OCI-LY3 (cell line): ENCODE results near the gene PIP5K1C.
A peak's percentile ranks its signal among the peaks of the same experiment; 100 is the strongest.

Experiments used
- H2AFZ ChIP-seq: fragments of 200-600, 300-600 bp; shearing (Covaris generic); 2 replicates; pipeline ENCODE4 v1.6.0; 2014; ENCODE audit warnings: antibody characterized with exemption, low read depth, low read length
- H3K27ac ChIP-seq: fragments of 200-600, 300-600 bp; sonication (generic); 2 replicates; pipeline ENCODE4 v1.5.1; 2014; ENCODE audit warnings: mild to moderate bottlenecking, low read length, moderate library complexity, mixed read lengths
- H3K27me3 ChIP-seq: fragments of 200-600, 300-600 bp; sonication (generic); 2 replicates; pipeline ENCODE4 v1.6.1; 2014; ENCODE audit warnings: low read depth, low read length, mixed read lengths
- H3K36me3 ChIP-seq: fragments of 200-600, 300-600 bp; sonication (generic); replicated peaks from 2 replicates; pipeline ENCODE3; 2014; ENCODE audit warnings: low read depth, low read length, mixed read lengths
- H3K4me1 ChIP-seq: fragments of 300-600, 200-600 bp; sonication (generic); 2 replicates; pipeline ENCODE4 v1.6.1; 2014; ENCODE audit warnings: low read length, mixed read lengths
- H3K4me2 ChIP-seq: fragments of 200-600, 300-600 bp; sonication (generic); 2 replicates; pipeline ENCODE4 v1.6.1; 2014; ENCODE audit warnings: low read length, mixed read lengths
- H3K4me3 ChIP-seq: fragments of 300-600, 200-600 bp; sonication (generic); 2 replicates; pipeline ENCODE4 v1.5.1; 2014; ENCODE audit warnings: antibody characterized with exemption, mild to moderate bottlenecking, low read length, moderate library complexity
- H3K79me2 ChIP-seq: fragments of 300-600, 200-600 bp; shearing (Covaris generic); 2 replicates; pipeline ENCODE4 v1.6.1; 2014; ENCODE audit warnings: mild to moderate bottlenecking, low read length, mixed read lengths
- H3K9ac ChIP-seq: fragments of 300-600, 200-600 bp; shearing (Covaris generic); 2 replicates; pipeline ENCODE4 v1.6.0; 2014; ENCODE audit warnings: mild to moderate bottlenecking, low read length, moderate library complexity
- H3K9me3 ChIP-seq: fragments of 200-600, 300-600 bp; shearing (Covaris generic); 2 replicates; pipeline ENCODE4 v1.6.1; 2014; ENCODE audit warnings: low read length, mixed read lengths; ENCODE audit not compliant: insufficient read depth
- H4K20me1 ChIP-seq: fragments of 200-600, 300-600 bp; sonication (generic); 2 replicates; pipeline ENCODE4 v1.6.1; 2016; ENCODE audit warnings: low read length, mixed read lengths; ENCODE audit not compliant: insufficient read depth
- EZH2phosphoT487 ChIP-seq: fragments of 200-600 bp; shearing (Covaris generic); IDR thresholded peaks from 2 replicates; pipeline ENCODE4 v1.6.1; 2018; ENCODE audit warnings: antibody characterized with exemption, mixed run types, low read depth
- TF ChIP-seq, protein P1 (sequence below): fragments of 200-600, 300-600 bp; sonication (generic); IDR thresholded peaks from 2 replicates; pipeline ENCODE4 v1.5.1; 2014; ENCODE audit warnings: antibody characterized with exemption, low read length, low read depth

The PIP5K1C gene, protein sequence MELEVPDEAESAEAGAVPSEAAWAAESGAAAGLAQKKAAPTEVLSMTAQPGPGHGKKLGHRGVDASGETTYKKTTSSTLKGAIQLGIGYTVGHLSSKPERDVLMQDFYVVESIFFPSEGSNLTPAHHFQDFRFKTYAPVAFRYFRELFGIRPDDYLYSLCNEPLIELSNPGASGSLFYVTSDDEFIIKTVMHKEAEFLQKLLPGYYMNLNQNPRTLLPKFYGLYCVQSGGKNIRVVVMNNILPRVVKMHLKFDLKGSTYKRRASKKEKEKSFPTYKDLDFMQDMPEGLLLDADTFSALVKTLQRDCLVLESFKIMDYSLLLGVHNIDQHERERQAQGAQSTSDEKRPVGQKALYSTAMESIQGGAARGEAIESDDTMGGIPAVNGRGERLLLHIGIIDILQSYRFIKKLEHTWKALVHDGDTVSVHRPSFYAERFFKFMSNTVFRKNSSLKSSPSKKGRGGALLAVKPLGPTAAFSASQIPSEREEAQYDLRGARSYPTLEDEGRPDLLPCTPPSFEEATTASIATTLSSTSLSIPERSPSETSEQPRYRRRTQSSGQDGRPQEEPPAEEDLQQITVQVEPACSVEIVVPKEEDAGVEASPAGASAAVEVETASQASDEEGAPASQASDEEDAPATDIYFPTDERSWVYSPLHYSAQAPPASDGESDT

DNA sequence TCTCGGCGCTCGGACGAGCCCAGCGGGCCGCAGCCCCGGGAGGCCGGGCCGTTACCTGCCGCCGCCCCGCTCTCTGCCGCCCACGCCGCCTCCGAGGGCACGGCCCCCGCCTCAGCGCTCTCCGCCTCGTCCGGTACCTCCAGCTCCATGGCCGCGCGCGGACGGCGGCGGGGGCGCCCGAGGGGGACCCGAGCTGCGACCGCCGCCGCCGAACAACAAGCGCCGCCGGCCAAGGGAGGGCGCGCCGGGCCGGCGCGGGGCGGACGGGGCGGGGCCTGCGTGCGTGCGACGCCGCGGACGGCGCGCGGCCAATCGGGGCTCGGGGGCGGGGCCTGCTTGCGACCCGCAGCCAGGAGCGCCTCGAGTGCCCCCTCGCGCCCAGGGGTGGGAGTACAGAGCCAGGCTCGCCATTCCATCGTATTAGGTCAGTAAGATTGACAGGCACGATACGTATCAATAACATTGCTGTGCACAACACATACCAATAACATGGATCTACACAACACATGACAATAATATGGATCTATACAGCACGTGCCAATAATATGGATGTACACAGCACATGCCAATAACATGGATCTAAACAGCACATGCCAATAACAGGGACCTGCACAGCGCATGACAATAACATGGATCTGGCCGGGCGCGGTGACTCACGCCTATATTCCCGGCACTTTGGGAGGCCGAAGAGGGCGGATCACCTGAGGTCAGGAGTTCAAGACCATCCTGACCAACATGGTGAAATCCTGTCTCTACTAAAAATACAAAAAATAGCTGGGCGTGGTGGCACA is at the start of gene PIP5K1C:
Gene PIP5K1C (minus strand): TSS at position 227 of the 791 bp plus-strand sequence. CDS start 78 bp downstream, at position 149.
- H3K9me3 ChIP-seq = no peaks in the 10 kb centered on the region
- H3K4me2 ChIP-seq = peak within 1 kb of the TSS; percentile 95
- H3K4me1 ChIP-seq = peaks cover 34% of the 10 kb centered on the region
- H3K27me3 ChIP-seq = no peaks in the 10 kb centered on the region
- peaks cover 47% of the 10 kb centered on the region for H3K79me2 ChIP-seq
- H2AFZ ChIP-seq = peak within 1 kb of the TSS; percentile 74; the same call in 1 of the 2 replicates
- peak within 1 kb of the TSS; percentile 82 for H3K9ac ChIP-seq
- peak within 1 kb of the TSS; percentile 88 for H3K27ac ChIP-seq
- no peaks in the 10 kb centered on the region for H3K36me3 ChIP-seq
- peak within 1 kb of the TSS; percentile 92 for H3K4me3 ChIP-seq
- peaks cover 24% of the 10 kb centered on the region for H4K20me1 ChIP-seq
- TF ChIP-seq, protein P1, sequence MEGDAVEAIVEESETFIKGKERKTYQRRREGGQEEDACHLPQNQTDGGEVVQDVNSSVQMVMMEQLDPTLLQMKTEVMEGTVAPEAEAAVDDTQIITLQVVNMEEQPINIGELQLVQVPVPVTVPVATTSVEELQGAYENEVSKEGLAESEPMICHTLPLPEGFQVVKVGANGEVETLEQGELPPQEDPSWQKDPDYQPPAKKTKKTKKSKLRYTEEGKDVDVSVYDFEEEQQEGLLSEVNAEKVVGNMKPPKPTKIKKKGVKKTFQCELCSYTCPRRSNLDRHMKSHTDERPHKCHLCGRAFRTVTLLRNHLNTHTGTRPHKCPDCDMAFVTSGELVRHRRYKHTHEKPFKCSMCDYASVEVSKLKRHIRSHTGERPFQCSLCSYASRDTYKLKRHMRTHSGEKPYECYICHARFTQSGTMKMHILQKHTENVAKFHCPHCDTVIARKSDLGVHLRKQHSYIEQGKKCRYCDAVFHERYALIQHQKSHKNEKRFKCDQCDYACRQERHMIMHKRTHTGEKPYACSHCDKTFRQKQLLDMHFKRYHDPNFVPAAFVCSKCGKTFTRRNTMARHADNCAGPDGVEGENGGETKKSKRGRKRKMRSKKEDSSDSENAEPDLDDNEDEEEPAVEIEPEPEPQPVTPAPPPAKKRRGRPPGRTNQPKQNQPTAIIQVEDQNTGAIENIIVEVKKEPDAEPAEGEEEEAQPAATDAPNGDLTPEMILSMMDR = peak; percentile 68
- no peak for TF ChIP-seq EZH2phosphoT487

GRCh38 chr19:3748965-3749364 is 48.7 kb upstream of the PIP5K1C start:
- H2AFZ ChIP-seq = no peak overlapping the region
- no peaks in the 10 kb centered on the region; the same call in 1 of the 2 replicates for H4K20me1 ChIP-seq
- no peak overlapping the region for H3K9ac ChIP-seq
- H3K9me3 ChIP-seq = no peaks in the 10 kb centered on the region
- TF ChIP-seq, protein P1 = no peak
- no peak for TF ChIP-seq EZH2phosphoT487
- no peak overlapping the region for H3K27ac ChIP-seq
- H3K4me3 ChIP-seq = no peak overlapping the region
- peaks cover 16% of the 10 kb centered on the region for H3K36me3 ChIP-seq
- H3K79me2 ChIP-seq = no peaks in the 10 kb centered on the region
- H3K4me2 ChIP-seq = no peak overlapping the region
- no peaks in the 10 kb centered on the region for H3K4me1 ChIP-seq
- H3K27me3 ChIP-seq = no peaks in the 10 kb centered on the region

DNA sequence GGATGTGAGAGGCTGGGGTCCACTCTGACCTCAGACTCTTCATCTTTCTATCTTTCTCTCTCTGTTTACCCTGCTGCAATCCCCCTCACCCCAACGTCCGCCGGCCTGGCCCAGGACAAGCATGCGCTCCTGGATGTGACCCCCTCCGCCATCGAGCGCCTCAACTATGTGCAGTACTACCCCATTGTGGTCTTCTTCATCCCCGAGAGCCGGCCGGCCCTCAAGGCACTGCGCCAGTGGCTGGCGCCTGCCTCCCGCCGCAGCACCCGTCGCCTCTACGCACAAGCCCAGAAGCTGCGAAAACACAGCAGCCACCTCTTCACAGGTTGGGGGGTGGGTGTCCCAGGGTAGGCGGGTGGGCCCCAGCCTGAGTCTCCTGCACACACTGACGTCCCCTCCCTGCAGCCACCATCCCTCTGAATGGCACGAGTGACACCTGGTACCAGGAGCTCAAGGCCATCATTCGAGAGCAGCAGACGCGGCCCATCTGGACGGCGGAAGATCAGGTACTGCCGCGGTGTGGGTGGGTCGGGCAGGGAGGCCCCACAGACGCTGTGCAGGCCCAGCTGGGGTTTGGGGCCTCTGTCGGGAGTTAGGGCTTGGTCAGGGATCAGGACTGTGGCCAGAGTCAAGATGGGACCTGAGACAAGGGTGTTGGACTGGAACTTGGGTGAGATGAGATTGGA is 46.2 kb upstream of the PIP5K1C start:
- TF ChIP-seq, protein P1 = no peak
- TF ChIP-seq EZH2phosphoT487 = no peak
- Histone ChIP-seq H4K20me1 (no peaks in the 10 kb centered on the region; the same call in 1 of the 2 replicates), H3K27me3 (no peaks in the 10 kb centered on the region), H3K36me3 (peaks cover 8% of the 10 kb centered on the region), H3K4me1 (no peaks in the 10 kb centered on the region), H3K4me3 (no peak overlapping the region), H3K79me2 (no peaks in the 10 kb centered on the region), H3K9ac (no peak overlapping the region), H2AFZ (no peak overlapping the region), H3K27ac (no peak overlapping the region), H3K9me3 (no peaks in the 10 kb centered on the region), H3K4me2 (no peak overlapping the region)
